OCI-LY3 (cell line): ENCODE data around the gene CACNA1C.
A peak's percentile ranks its signal among the peaks of the same experiment; 100 is the strongest.

Experiments
- H2AFZ ChIP-seq: fragments of 200-600, 300-600 bp; shearing (Covaris generic); 2 replicates; pipeline ENCODE4 v1.6.0; 2014; ENCODE audit warnings: antibody characterized with exemption, low read depth, low read length
- H3K27ac ChIP-seq: fragments of 200-600, 300-600 bp; sonication (generic); 2 replicates; pipeline ENCODE4 v1.5.1; 2014; ENCODE audit warnings: mild to moderate bottlenecking, low read length, moderate library complexity, mixed read lengths
- H3K27me3 ChIP-seq: fragments of 200-600, 300-600 bp; sonication (generic); 2 replicates; pipeline ENCODE4 v1.6.1; 2014; ENCODE audit warnings: low read depth, low read length, mixed read lengths
- H3K36me3 ChIP-seq: fragments of 200-600, 300-600 bp; sonication (generic); replicated peaks from 2 replicates; pipeline ENCODE3; 2014; ENCODE audit warnings: low read depth, low read length, mixed read lengths
- H3K4me1 ChIP-seq: fragments of 300-600, 200-600 bp; sonication (generic); 2 replicates; pipeline ENCODE4 v1.6.1; 2014; ENCODE audit warnings: low read length, mixed read lengths
- H3K4me2 ChIP-seq: fragments of 200-600, 300-600 bp; sonication (generic); 2 replicates; pipeline ENCODE4 v1.6.1; 2014; ENCODE audit warnings: low read length, mixed read lengths
- H3K4me3 ChIP-seq: fragments of 300-600, 200-600 bp; sonication (generic); 2 replicates; pipeline ENCODE4 v1.5.1; 2014; ENCODE audit warnings: antibody characterized with exemption, mild to moderate bottlenecking, low read length, moderate library complexity
- H3K79me2 ChIP-seq: fragments of 300-600, 200-600 bp; shearing (Covaris generic); 2 replicates; pipeline ENCODE4 v1.6.1; 2014; ENCODE audit warnings: mild to moderate bottlenecking, low read length, mixed read lengths
- H3K9ac ChIP-seq: fragments of 300-600, 200-600 bp; shearing (Covaris generic); 2 replicates; pipeline ENCODE4 v1.6.0; 2014; ENCODE audit warnings: mild to moderate bottlenecking, low read length, moderate library complexity
- H3K9me3 ChIP-seq: fragments of 200-600, 300-600 bp; shearing (Covaris generic); 2 replicates; pipeline ENCODE4 v1.6.1; 2014; ENCODE audit warnings: low read length, mixed read lengths; ENCODE audit not compliant: insufficient read depth
- H4K20me1 ChIP-seq: fragments of 200-600, 300-600 bp; sonication (generic); 2 replicates; pipeline ENCODE4 v1.6.1; 2016; ENCODE audit warnings: low read length, mixed read lengths; ENCODE audit not compliant: insufficient read depth
- CTCF ChIP-seq: fragments of 200-600, 300-600 bp; sonication (generic); IDR thresholded peaks from 2 replicates; pipeline ENCODE4 v1.5.1; 2014; ENCODE audit warnings: antibody characterized with exemption, low read length, low read depth
- EZH2phosphoT487 ChIP-seq: fragments of 200-600 bp; shearing (Covaris generic); IDR thresholded peaks from 2 replicates; pipeline ENCODE4 v1.6.1; 2018; ENCODE audit warnings: antibody characterized with exemption, mixed run types, low read depth

Gene CACNA1C

GRCh38 chr12:2382370-2383155 lies 329.8 kb downstream of the CACNA1C start:
- H3K27ac ChIP-seq, result no peak overlapping the region
- TF ChIP-seq CTCF (peak; percentile 72), EZH2phosphoT487 (no peak)
- no peaks in the 10 kb centered on the region for H3K27me3 ChIP-seq
- H3K36me3 ChIP-seq, result no peaks in the 10 kb centered on the region
- no peak overlapping the region for H3K9ac ChIP-seq
- peak overlapping the region; percentile 58; the same call in 1 of the 2 replicates for H3K4me2 ChIP-seq
- no peak overlapping the region for H2AFZ ChIP-seq
- no peak overlapping the region for H3K4me3 ChIP-seq
- H3K9me3 ChIP-seq, result no peaks in the 10 kb centered on the region
- no peaks in the 10 kb centered on the region for H4K20me1 ChIP-seq
- H3K4me1 ChIP-seq, result peaks cover 74% of the 10 kb centered on the region
- no peaks in the 10 kb centered on the region for H3K79me2 ChIP-seq

- no peak overlapping the region for H2AFZ ChIP-seq
- H3K9me3 ChIP-seq, result no peaks in the 10 kb centered on the region
- TF ChIP-seq CTCF (0 out of 2 replicates have a peak, but pooled peaks have one; percentile 5), EZH2phosphoT487 (no peak)
- H3K79me2 ChIP-seq, result no peaks in the 10 kb centered on the region
- peaks cover 80% of the 10 kb centered on the region for H3K4me1 ChIP-seq
- H3K4me3 ChIP-seq, result peak overlapping the region; percentile 20; the same call in 1 of the 2 replicates
- no peaks in the 10 kb centered on the region for H3K36me3 ChIP-seq
- H3K27ac ChIP-seq, result peak overlapping the region; percentile 41
- H3K9ac ChIP-seq, result 0 out of 2 replicates have a peak overlapping the region, but pooled peaks have one; percentile 15
- H4K20me1 ChIP-seq, result no peaks in the 10 kb centered on the region
- H3K27me3 ChIP-seq, result no peaks in the 10 kb centered on the region
- peak overlapping the region; percentile 58 for H3K4me2 ChIP-seq
Measured at GRCh38 chr12:2383325-2384028, 330.7 kb downstream of the CACNA1C start.

- Histone ChIP-seq H2AFZ (no peak overlapping the region), H3K27me3 (no peaks in the 10 kb centered on the region), H3K27ac (peak overlapping the region; percentile 41)
Measured at GRCh38 chr12:2384029-2384386, 331.2 kb downstream of the CACNA1C start.

More at GRCh38 chr12:2384029-2384386, 331.2 kb downstream of the CACNA1C start:
- Histone ChIP-seq H3K4me2 (peak overlapping the region; percentile 58), H3K9ac (no peak overlapping the region; the same call in 1 of the 2 replicates), H3K9me3 (no peaks in the 10 kb centered on the region), H4K20me1 (no peaks in the 10 kb centered on the region), H3K79me2 (no peaks in the 10 kb centered on the region), H3K36me3 (no peaks in the 10 kb centered on the region), H3K4me3 (0 out of 2 replicates have a peak overlapping the region, but pooled peaks have one; percentile 20), H3K4me1 (peaks cover 78% of the 10 kb centered on the region)
- no peak for TF ChIP-seq EZH2phosphoT487
- TF ChIP-seq CTCF, result no peak
